Measurements from ENCODE around the gene PLXDC2. TPM values are rescaled to one million over a fixed set of nuclear protein-coding genes. Genes with fewer than 3 reads are reported as not detected.
A peak's percentile ranks its signal among the peaks of the same experiment; 100 is the strongest.

PLXDC2 gene
- total RNA-seq, 1 donor from 2014 or later: 129 TPM

DNA sequence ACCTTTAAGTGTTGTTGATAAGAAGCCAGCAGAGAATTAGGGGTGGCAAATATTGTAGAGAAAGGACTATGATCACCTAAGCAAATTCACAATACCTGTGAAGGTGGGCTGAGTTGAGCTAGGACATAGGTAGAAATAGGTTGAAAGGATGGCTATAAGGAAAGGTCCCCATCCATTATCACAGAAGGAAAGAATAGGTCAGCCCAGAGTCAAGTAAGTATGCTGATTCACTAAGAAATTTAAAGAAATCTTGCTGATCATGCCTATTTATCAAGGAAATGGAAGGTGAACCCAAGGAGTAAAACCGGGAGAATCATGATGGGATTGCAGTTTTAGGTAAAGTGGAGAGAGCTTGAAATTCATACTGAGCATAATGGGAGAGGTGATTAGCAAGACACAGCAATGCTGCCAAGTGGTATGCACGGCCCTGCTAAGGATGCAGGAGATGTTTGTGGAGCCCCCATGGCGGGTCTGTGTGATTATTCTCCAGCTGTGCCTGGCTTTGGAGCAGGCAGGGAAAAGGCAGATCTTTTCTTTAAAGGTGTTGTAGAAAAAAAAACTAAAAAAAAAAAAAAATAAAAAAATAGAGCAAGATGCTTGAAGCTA lies 399.4 kb downstream of the PLXDC2 start:
- Histone ChIP-seq H3K4me1 (no peaks in the 10 kb centered on the region), H3K9me3 (no peaks in the 10 kb centered on the region), H3K4me3 (no peak overlapping the region), H3K27me3 (no peaks in the 10 kb centered on the region), H3K27ac (no peak overlapping the region), H3K36me3 (peaks cover 8% of the 10 kb centered on the region)
- intact Hi-C loops (cut with DNase I): no loop called here
- ATAC-seq (no peak), DNase-seq (no peak)
- TF ChIP-seq, protein P1, sequence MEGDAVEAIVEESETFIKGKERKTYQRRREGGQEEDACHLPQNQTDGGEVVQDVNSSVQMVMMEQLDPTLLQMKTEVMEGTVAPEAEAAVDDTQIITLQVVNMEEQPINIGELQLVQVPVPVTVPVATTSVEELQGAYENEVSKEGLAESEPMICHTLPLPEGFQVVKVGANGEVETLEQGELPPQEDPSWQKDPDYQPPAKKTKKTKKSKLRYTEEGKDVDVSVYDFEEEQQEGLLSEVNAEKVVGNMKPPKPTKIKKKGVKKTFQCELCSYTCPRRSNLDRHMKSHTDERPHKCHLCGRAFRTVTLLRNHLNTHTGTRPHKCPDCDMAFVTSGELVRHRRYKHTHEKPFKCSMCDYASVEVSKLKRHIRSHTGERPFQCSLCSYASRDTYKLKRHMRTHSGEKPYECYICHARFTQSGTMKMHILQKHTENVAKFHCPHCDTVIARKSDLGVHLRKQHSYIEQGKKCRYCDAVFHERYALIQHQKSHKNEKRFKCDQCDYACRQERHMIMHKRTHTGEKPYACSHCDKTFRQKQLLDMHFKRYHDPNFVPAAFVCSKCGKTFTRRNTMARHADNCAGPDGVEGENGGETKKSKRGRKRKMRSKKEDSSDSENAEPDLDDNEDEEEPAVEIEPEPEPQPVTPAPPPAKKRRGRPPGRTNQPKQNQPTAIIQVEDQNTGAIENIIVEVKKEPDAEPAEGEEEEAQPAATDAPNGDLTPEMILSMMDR (IDR thresholded peaks at IDR 0.05): no peak

DNA sequence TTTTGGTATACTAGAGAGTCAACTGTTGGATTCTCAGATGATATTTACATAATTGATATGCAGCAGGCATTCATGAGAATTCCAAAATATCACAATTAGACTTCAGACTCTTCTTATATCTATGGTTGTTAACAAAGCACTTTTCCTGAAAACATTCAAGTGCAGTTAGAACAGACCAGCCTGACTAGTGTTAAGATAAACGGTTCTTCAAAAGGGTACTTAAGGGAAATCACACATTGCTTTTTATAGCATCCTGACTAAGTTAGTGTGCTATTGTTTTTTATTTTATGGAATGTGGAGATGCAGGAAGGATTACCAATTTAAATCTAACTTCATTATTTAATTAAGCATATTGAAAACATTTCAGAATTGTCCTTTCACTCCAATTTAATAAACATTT lies 405.1 kb downstream of the PLXDC2 start:
- Histone ChIP-seq H3K36me3 (no peaks in the 10 kb centered on the region), H3K27ac (no peak overlapping the region), H3K27me3 (no peaks in the 10 kb centered on the region), H3K9me3 (no peaks in the 10 kb centered on the region), H3K4me3 (no peak overlapping the region), H3K4me1 (no peaks in the 10 kb centered on the region)
- TF ChIP-seq, protein P1 (IDR thresholded peaks at IDR 0.05): no peak
- intact Hi-C loops (cut with DNase I): no loop called here
- ATAC-seq (no peak), DNase-seq (no peak)

DNA sequence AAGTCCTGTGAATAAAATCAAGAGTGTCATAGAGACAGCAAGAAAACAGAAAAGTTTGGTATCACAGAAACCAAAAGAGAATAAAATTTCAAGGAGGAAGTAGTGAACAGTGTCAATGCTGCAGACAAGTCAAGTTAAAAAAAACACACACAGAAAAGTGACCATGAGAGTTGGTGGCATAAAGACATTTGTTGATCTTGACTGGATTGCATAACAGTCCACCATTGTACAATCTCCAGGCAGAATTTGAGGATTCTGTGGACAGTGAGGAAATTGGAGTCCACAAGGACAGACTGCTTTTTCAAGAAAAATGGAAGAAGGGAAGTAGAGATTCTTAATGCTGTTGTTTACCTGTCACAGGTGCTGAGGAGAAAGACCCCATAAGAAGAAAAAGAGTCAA lies 412.5 kb downstream of the PLXDC2 start:
- ATAC-seq (peak; percentile 15), DNase-seq (no peak)
- H3K27me3 ChIP-seq: no peaks in the 10 kb centered on the region
- no peak overlapping the region for H3K27ac ChIP-seq
- intact Hi-C loops (cut with DNase I): no loop called here
- H3K4me3 ChIP-seq: no peak overlapping the region
- no peaks in the 10 kb centered on the region for H3K36me3 ChIP-seq
- TF ChIP-seq, protein P1 (IDR thresholded peaks at IDR 0.05): no peak
- no peaks in the 10 kb centered on the region for H3K4me1 ChIP-seq
- no peaks in the 10 kb centered on the region for H3K9me3 ChIP-seq

DNA sequence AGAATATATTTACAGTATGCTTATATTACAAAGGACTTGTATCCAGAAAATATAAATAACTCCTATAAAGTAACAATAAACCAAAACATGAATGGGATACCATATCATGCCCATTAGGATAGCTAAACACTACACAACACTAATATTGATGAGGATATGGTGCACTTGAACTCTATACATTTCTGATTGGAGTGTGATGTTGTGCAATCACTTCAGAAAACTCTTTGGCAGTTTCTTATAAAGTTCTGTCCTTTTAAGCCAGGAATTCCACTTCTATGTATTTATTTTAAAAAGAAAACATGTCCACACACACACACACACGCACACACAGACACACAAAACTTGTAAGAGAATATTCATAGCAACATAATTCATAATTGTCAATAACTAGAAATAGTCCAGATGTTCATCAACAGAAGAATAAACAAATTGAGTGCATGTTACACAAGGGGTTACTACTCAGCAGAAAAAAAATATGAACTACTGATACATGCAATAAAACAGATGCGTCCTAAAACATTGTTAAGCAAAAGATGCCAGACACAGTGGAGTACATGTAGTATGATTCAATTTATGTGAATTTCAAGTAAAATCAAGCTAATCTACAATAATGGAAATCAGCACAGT lies 416.0 kb downstream of the PLXDC2 start:
- ATAC-seq: no peak
- intact Hi-C loops (cut with DNase I): no loop called here

DNA sequence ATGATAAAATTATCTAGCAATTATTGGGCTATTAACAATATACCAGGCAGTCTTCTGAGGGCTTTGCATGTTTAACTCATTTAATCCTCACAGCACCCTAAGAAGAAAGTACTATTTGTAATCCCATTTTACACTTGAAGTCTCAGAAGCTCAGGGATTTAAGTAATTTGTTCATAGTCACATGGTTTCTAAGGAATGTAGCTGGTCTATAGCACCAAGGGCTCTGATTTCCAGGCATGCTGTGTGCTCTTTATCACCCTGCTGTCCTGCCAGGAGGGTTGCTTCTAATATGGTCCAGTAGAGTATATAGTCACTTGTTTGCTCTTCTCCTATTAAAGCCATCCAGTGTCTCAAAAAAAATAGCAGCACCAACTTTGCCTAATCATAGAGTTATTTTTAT lies 417.2 kb downstream of the PLXDC2 start:
- Histone ChIP-seq H3K4me3 (no peak overlapping the region), H3K27ac (no peak overlapping the region), H3K9me3 (no peaks in the 10 kb centered on the region), H3K27me3 (no peaks in the 10 kb centered on the region), H3K4me1 (no peaks in the 10 kb centered on the region), H3K36me3 (no peaks in the 10 kb centered on the region)
- intact Hi-C loops (cut with DNase I): no loop called here
- ATAC-seq (no peak), DNase-seq (no peak)
- TF ChIP-seq, protein P1 (IDR thresholded peaks at IDR 0.05): no peak

More for the DNA sequence above, 416.0 kb downstream of the PLXDC2 start:
- H3K4me1 ChIP-seq: no peaks in the 10 kb centered on the region
- no peak overlapping the region for H3K27ac ChIP-seq
- TF ChIP-seq, protein P1 (IDR thresholded peaks at IDR 0.05): no peak
- no peaks in the 10 kb centered on the region for H3K27me3 ChIP-seq
- DNase-seq: no peak
- H3K4me3 ChIP-seq: no peak overlapping the region
- no peaks in the 10 kb centered on the region for H3K36me3 ChIP-seq
- H3K9me3 ChIP-seq: no peaks in the 10 kb centered on the region

Measured in upper lobe of right lung (tissue), 1 donor.